ENCODE results near the gene PRCP. TPM values are rescaled to one million over a fixed set of nuclear protein-coding genes. Genes with fewer than 3 reads are reported as not detected.

Gene PRCP
- total RNA-seq, 2 donors from 2014 or later, result 76.8 to 107 TPM

DNA sequence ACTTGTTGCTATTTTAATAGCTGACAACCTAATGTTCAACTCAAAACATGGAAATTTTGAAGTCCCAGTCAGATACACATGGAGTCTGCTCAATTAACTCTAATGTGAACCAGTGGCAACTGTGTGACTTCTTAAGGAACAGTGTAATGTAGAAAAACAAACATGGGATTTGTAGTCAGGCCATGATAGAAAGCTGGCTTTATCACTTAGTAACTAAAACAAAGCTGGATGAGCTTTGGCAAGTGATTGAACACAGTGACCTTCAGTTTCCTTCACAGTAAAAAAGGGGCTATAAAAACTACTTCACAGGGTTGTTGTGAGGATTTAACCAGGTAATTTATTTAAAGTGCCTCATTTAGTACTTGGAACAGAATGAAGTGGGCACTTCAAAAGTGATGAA is 62.6 kb downstream of the PRCP start:
- H3K4me1 ChIP-seq (ENCODE audit: control insufficient read depth, insufficient read depth, low read length), result peaks cover 4% of the 10 kb centered on the region
- no peak overlapping the region for H3K4me3 ChIP-seq (ENCODE audit: low read length)
- no peaks in the 10 kb centered on the region for H3K27me3 Mint-ChIP-seq (ENCODE audit: insufficient read depth)
- peaks cover 13% of the 10 kb centered on the region for H3K36me3 ChIP-seq (ENCODE audit: control insufficient read depth, insufficient read depth, low read length)
- H3K4me3 Mint-ChIP-seq, result no peak overlapping the region
- H3K27ac ChIP-seq (ENCODE audit: low read depth, low read length), result no peak overlapping the region
- H3K4me1 Mint-ChIP-seq, result peaks cover 13% of the 10 kb centered on the region
- H3K36me3 Mint-ChIP-seq (ENCODE audit: low read depth), result peaks cover 23% of the 10 kb centered on the region
- H3K27me3 ChIP-seq (ENCODE audit: control insufficient read depth, insufficient read depth, low read length, poor library complexity, severe bottlenecking), result no peaks in the 10 kb centered on the region
- no peaks in the 10 kb centered on the region for H3K9me3 ChIP-seq (ENCODE audit: control insufficient read depth, low read length)
- H3K9me3 Mint-ChIP-seq, result peaks cover 7% of the 10 kb centered on the region
- H3K9ac ChIP-seq (ENCODE audit: extremely low read depth, low read length, poor library complexity, severe bottlenecking), result no peak overlapping the region
- DNase-seq, result no peak
- no peak overlapping the region for H3K27ac Mint-ChIP-seq
- no peak for TF ChIP-seq CTCF (conservative IDR thresholded peaks at IDR 0.05)

DNA sequence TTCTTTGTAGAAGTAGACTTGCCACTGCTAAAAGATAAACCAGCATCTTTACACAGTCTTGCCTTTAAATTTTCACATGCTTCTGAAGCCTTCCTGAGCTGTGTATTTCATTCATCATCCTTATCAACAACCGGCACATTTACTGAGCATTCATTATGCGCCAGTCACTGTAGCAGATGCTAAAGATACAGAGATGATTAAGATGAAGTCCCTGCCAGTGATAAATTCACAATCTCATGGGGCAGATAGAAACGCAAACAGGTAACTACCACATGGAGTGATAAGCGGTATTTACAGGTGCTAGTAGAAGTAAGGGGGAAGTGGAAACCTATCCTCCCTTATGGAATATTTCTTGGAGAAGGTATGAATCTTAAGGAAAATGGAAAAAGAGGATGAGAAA is 67.2 kb downstream of the PRCP start:
- WGBS, 2 experiments (ENCODE audit: insufficient coverage in 1 of 2, insufficient read length in 1 of 2), result 80 to 100% methylated on average over 2 to 4 of the region's 4 CpGs

GRCh38 chr11:82831364-82831763 is 68.9 kb downstream of the PRCP start:
- Mint-ChIP-seq H3K4me1 (peaks cover 26% of the 10 kb centered on the region), H3K27me3 (ENCODE audit: insufficient read depth) (no peaks in the 10 kb centered on the region), H3K9me3 (peaks cover 7% of the 10 kb centered on the region), H3K4me3 (no peak overlapping the region), H3K36me3 (ENCODE audit: low read depth) (peaks cover 32% of the 10 kb centered on the region), H3K27ac (no peak overlapping the region)
- no peak overlapping the region for H3K27ac ChIP-seq (ENCODE audit: low read depth, low read length)
- H3K36me3 ChIP-seq (ENCODE audit: control insufficient read depth, insufficient read depth, low read length), result peaks cover 8% of the 10 kb centered on the region
- no peaks in the 10 kb centered on the region for H3K9me3 ChIP-seq (ENCODE audit: control insufficient read depth, low read length)
- no peak overlapping the region for H3K4me3 ChIP-seq (ENCODE audit: low read length)
- 80 to 90% methylated on average over 1 to 3 of the region's 3 CpGs for WGBS, 2 experiments (ENCODE audit: insufficient coverage in 1 of 2, insufficient read length in 1 of 2)
- TF ChIP-seq CTCF (conservative IDR thresholded peaks at IDR 0.05), result no peak
- H3K9ac ChIP-seq (ENCODE audit: extremely low read depth, low read length, poor library complexity, severe bottlenecking), result no peak overlapping the region
- H3K27me3 ChIP-seq (ENCODE audit: control insufficient read depth, insufficient read depth, low read length, poor library complexity, severe bottlenecking), result no peaks in the 10 kb centered on the region
- DNase-seq, result no peak
- H3K4me1 ChIP-seq (ENCODE audit: control insufficient read depth, insufficient read depth, low read length), result peaks cover 4% of the 10 kb centered on the region

More for the DNA sequence above, 67.2 kb downstream of the PRCP start:
- no peak for DNase-seq
- Histone ChIP-seq H3K4me3 (ENCODE audit: low read length) (no peak overlapping the region), H3K4me1 (ENCODE audit: control insufficient read depth, insufficient read depth, low read length) (peaks cover 4% of the 10 kb centered on the region), H3K27ac (ENCODE audit: low read depth, low read length) (no peak overlapping the region), H3K27me3 (ENCODE audit: control insufficient read depth, insufficient read depth, low read length, poor library complexity, severe bottlenecking) (no peaks in the 10 kb centered on the region), H3K9ac (ENCODE audit: extremely low read depth, low read length, poor library complexity, severe bottlenecking) (no peak overlapping the region), H3K36me3 (ENCODE audit: control insufficient read depth, insufficient read depth, low read length) (peaks cover 8% of the 10 kb centered on the region), H3K9me3 (ENCODE audit: control insufficient read depth, low read length) (no peaks in the 10 kb centered on the region)
- Mint-ChIP-seq H3K9me3 (peaks cover 7% of the 10 kb centered on the region), H3K4me3 (no peak overlapping the region), H3K27ac (no peak overlapping the region), H3K36me3 (ENCODE audit: low read depth) (peaks cover 34% of the 10 kb centered on the region), H3K4me1 (peaks cover 31% of the 10 kb centered on the region), H3K27me3 (ENCODE audit: insufficient read depth) (no peaks in the 10 kb centered on the region)
- TF ChIP-seq CTCF (conservative IDR thresholded peaks at IDR 0.05), result no peak

All from endodermal cell (in vitro differentiated cells).